GM18867 (cell line): ENCODE results near the gene DBT.
"Not testable (repeated sequence)": the region's sequence is repeated elsewhere in the genome, so short reads cannot be mapped to it uniquely, and the experiment has no call there.

ENCODE experiments used
- ATAC-seq: cut with Tn5 transposase; IDR thresholded peaks from one replicate; pipeline ENCODE4 v1.9.1; 2021; ENCODE audit warnings: mild to moderate bottlenecking, moderate library complexity; ENCODE audit not compliant: unreplicated experiment

The DBT gene

GRCh38 chr1:100249537-100250257 lies at the start of gene DBT:
Gene DBT (minus strand): TSS chr1:100249834. CDS start chr1:100249820, 14 bp downstream.
- peak; percentile 100 for ATAC-seq

GRCh38 chr1:100298512-100298911 lies 48.9 kb upstream of the DBT start:
- ATAC-seq, result no peak

DNA sequence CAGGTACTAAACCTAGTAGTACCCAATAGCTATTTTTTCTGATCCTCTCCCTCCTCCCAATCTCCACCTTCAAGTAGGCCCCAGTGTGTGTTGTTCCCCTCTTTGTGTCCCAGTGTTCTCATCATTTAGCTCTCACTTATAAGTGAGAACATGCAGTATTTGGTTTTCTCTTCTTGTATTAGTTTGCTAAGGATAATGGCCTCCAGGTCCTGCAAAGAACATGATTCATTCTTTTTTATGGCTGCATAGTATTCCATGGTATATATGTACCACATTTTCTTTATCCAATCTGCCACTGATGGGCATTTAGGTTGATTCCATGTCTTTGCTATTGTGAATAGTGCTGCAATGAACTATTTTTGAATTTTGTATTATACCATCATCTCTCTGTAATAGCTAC lies 47.4 kb upstream of the DBT start:
- ATAC-seq, result not testable (repeated sequence)

DNA sequence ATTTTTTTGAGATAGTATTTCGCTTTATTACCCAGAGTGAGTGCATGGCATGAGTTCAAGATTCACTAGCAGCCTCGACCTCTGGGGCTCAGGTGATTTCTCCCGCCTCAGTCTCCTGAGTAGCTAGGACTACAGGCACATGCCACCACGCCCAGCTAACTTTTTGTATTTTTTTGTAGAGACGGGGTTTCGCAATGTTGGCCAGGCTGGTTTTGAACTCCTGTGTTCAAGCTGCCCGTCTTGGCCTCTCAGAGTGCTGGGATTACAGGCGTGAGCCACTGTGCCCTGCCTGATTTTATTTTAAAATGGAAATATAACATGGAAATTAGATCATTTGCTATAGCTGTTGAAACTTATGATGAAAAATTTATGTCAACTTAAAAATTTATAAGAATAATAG lies 46.5 kb upstream of the DBT start:
- ATAC-seq, result no peak

DNA sequence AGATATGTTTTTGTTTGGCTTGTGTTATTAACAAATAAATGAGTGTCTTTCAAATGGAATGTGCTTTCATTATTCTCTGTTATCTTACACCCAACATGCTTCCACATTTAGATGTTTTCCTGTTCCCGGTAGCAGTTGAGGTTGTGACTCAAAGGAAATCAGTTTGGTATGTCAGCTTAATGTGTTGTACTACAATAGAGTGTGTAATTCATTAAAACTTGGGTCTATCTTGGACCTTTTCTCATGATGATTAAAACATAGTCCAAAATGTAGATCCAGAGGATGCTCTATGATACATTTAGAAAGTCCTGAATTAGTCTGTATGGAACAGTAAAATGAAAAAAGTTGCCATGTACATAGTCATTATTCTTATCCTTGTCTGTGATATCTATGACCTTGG lies 43.1 kb upstream of the DBT start:
- ATAC-seq, result no peak

DNA sequence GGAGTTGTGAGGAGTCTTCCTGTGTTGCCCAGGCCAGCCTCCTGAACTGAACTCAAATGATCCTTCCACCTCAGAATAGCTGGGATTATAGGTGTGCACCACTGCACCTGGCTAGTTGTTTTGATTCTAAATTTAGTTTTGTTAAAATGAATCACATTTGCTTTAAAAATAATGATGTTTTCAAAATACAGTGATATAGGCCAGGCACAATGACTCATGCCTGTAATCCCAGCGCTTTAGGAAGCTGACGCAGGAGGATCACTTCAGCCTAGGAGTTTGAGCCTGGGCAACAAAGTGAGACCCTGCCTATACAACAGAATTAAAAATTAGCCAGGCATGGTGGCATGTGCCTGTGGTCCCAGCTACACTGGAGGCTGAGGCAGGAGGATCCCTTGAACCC lies 40.7 kb upstream of the DBT start:
- ATAC-seq, result no peak

GRCh38 chr1:100287162-100287561 lies 37.5 kb upstream of the DBT start:
- no peak for ATAC-seq

- ATAC-seq, result no peak
Observed at GRCh38 chr1:100284591-100284990, 35.0 kb upstream of the DBT start.

GRCh38 chr1:100279954-100280682 lies 30.5 kb upstream of the DBT start:
- ATAC-seq, result no peak

- no peak for ATAC-seq
Observed at GRCh38 chr1:100279358-100279923, 29.8 kb upstream of the DBT start.

DNA sequence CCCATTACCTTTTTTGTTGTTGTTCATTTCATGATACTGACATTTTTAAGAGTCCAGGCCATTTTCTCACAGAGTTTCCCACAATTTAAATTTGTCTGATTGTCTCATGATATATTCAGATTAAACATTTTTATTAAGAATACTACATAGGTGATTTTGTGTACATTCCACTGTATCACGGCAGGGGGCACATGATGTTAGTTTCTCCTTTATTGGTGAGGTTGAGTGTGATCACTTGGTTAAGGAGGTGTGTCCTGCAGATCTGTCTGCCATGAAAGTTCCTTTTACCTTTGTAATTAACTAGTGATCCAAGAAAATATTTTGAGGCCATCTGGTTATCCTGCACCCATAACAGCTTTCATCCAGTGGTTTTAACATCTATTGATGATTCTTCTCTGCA lies 28.2 kb upstream of the DBT start:
- no peak for ATAC-seq

GRCh38 chr1:100268202-100268601 lies 18.6 kb upstream of the DBT start:
- no peak for ATAC-seq

GRCh38 chr1:100267284-100267683 lies 17.6 kb upstream of the DBT start:
- no peak for ATAC-seq

DNA sequence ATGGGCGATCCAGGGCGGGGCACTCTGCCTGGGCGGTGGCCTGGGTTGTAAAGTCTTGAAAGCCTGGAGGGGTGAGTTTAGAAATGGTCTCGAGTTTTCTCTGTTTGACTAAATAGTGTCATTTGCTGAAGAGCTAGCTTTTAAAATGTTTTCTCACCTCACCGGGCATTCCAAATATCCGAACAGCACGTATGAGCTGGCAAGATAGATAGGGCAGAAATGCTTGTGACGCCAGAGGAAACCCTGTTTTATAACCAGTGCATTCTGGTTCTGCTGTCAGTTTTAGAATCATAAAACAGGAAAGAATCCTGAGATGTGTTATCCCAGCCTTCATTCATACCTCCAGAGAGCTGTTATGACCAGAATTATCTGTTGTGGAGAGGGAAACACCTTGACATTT lies 17.1 kb upstream of the DBT start:
- ATAC-seq, result peak; percentile 24

GRCh38 chr1:100265931-100266740 lies 16.5 kb upstream of the DBT start, which contains the start of gene RTCA:
Gene RTCA (plus strand): TSS chr1:100266216. CDS start chr1:100266376, 160 bp downstream.
- peak; percentile 98 for ATAC-seq

- ATAC-seq, result peak; percentile 36
Observed at GRCh38 chr1:100265562-100265930, 15.9 kb upstream of the DBT start.

GRCh38 chr1:100264081-100264480 lies 14.4 kb upstream of the DBT start:
- ATAC-seq, result not testable (repeated sequence)

DNA sequence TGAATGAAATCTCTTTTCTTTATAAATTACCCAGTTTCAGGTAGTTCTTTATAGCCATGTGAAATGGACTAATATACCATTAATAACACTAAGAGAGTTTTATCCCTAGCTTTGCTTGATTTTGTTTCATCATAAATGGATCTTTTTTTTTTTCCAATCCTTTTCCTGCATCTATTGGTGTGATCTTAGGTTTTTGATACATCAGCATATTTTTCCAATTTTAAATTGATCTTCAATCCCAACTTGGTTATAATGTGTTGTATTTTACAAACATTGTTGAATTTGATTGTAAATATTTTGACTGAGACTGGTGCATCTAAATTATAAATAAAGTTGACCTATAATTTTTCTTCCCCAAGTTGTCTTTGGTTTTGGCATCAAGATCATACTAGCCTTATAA lies 12.1 kb upstream of the DBT start:
- ATAC-seq, result no peak

GRCh38 chr1:100258427-100258826 lies 8.8 kb upstream of the DBT start:
- not testable (repeated sequence) for ATAC-seq

DNA sequence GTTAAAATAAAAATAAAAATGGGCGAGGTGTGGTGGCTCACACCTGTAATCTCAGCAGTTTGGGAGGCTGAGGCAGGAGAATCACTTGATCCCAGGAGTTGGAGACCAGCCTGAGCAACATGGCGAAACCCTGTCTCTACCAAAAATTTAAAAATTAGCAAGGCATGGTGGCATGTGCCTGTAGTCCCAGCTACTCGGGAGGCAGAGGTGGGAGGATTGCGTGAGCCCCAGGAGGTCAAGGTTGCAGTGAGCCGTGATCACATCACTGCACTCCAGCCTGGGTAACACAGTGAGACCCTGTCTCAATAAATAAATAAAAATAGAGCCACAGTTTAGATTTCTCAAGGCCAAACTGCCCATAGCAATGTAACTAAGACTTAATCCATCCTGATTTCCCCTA lies 6.6 kb upstream of the DBT start:
- not testable (repeated sequence) for ATAC-seq

GRCh38 chr1:100253552-100253951 lies 3.9 kb upstream of the DBT start:
- ATAC-seq, result no peak
